ENCODE results near the gene ADNP.

DNA sequence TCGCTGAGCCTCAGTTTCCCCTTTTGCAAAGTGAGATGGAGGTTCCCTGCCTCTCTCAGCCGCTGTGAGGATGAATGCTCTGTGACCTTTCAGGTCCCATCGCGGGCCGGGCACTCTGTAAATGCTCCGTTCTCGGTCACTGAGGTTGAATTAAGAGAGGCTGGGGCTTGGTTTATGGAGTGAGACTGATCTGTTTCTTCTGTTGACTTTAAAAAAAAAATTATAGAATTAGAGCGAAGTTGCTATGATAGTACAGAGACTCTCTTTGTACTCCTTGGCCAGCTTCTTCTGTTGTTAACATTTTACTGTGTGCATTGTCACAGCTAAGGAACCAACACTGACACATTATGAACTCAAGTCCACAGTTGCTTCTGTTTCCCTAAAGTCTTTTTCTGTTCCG lies 64.4 kb downstream of the ADNP start:
- TF ChIP-seq, protein P1, sequence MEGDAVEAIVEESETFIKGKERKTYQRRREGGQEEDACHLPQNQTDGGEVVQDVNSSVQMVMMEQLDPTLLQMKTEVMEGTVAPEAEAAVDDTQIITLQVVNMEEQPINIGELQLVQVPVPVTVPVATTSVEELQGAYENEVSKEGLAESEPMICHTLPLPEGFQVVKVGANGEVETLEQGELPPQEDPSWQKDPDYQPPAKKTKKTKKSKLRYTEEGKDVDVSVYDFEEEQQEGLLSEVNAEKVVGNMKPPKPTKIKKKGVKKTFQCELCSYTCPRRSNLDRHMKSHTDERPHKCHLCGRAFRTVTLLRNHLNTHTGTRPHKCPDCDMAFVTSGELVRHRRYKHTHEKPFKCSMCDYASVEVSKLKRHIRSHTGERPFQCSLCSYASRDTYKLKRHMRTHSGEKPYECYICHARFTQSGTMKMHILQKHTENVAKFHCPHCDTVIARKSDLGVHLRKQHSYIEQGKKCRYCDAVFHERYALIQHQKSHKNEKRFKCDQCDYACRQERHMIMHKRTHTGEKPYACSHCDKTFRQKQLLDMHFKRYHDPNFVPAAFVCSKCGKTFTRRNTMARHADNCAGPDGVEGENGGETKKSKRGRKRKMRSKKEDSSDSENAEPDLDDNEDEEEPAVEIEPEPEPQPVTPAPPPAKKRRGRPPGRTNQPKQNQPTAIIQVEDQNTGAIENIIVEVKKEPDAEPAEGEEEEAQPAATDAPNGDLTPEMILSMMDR (IDR thresholded peaks at IDR 0.05): no peak
- TF ChIP-seq POLR2AphosphoS5 (IDR thresholded peaks at IDR 0.05) (no peak), EP300 (IDR thresholded peaks at IDR 0.05) (no peak), POLR2A (IDR thresholded peaks at IDR 0.05) (no peak)

Data from sigmoid colon (tissue), 4 donors.